Omental fat pad (tissue), 4 donors: ENCODE data around the gene KCNA2. TPM values are rescaled to one million over a fixed set of nuclear protein-coding genes. Genes with fewer than 3 reads are reported as not detected.

Experiments
- ATAC-seq: fragments of 150-250 bp; one replicate; pipeline ENCODE4 v1.9.1; 2016; ENCODE audit warnings: mild to moderate bottlenecking, moderate library complexity; ENCODE audit not compliant: low FRiP score
- DNase-seq: peaks from one replicate; pipeline ENCODE4 v3.0.0-alpha.2; 2019; ENCODE audit warnings: low spot score
- total RNA-seq, 4 donors: library from RNA; depleted of rRNA; stranded (reverse); fragments of >200 nt; gene quantifications; one replicate each; pipeline ENCODE4 v1.1.0, GENCODE V29; 2016
- TF ChIP-seq, protein P1 (sequence below), 3 donors: fragments of 450-650 bp; IDR thresholded peaks; one replicate each; pipeline ENCODE4 v1.5.1; 2016 to 2017; ENCODE audit warnings: antibody characterized with exemption in 3 of 3, mild to moderate bottlenecking in 3 of 3, moderate library complexity in 2 of 3

Gene KCNA2
- total RNA-seq, 4 donors from 2014 or later: 1.9 to 29.8 (median 3.1) TPM

DNA sequence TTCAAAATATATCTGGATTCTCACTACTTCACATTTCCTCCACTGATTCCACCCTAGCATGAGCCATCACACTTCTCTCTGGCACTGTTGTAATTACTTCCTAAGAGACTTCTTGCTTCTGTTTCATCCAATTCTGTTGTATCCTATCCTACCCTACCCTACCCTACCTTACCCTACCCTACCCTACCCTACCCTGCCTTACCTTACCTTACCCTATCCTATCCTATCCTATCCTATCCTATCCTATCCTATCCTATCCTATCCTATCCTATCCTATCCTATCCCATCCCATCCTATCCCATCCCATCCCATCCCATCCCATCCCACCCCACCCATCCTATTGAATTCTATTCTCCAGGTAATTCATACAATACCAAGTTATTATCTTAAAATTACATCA is 29.7 kb downstream of the KCNA2 start:
- TF ChIP-seq, protein P1, sequence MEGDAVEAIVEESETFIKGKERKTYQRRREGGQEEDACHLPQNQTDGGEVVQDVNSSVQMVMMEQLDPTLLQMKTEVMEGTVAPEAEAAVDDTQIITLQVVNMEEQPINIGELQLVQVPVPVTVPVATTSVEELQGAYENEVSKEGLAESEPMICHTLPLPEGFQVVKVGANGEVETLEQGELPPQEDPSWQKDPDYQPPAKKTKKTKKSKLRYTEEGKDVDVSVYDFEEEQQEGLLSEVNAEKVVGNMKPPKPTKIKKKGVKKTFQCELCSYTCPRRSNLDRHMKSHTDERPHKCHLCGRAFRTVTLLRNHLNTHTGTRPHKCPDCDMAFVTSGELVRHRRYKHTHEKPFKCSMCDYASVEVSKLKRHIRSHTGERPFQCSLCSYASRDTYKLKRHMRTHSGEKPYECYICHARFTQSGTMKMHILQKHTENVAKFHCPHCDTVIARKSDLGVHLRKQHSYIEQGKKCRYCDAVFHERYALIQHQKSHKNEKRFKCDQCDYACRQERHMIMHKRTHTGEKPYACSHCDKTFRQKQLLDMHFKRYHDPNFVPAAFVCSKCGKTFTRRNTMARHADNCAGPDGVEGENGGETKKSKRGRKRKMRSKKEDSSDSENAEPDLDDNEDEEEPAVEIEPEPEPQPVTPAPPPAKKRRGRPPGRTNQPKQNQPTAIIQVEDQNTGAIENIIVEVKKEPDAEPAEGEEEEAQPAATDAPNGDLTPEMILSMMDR (IDR thresholded peaks at IDR 0.05): no peak

DNA sequence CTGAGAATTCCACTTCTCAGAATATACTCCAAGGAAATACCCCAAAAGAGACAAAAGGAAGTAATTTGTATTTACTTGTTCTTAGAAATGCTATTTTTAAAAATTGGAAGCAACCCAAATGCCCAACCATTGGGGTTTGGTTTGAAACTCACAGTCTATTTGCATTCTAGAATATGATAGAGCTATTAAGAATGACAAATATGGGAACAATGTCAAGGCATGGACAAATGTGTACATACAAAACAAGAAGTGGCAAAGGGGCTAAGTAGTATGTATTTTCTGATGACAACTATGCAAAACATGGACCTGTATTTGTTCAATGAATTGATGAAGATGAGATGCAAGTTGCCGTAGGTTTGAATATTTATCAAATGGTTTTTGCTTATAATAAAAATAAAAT is 32.8 kb downstream of the KCNA2 start:
- TF ChIP-seq, protein P1 (IDR thresholded peaks at IDR 0.05): no peak
- ATAC-seq: no peak
- no peak for DNase-seq

More for the DNA sequence above, 29.7 kb downstream of the KCNA2 start:
- no peak for ATAC-seq
- no peak for DNase-seq

DNA sequence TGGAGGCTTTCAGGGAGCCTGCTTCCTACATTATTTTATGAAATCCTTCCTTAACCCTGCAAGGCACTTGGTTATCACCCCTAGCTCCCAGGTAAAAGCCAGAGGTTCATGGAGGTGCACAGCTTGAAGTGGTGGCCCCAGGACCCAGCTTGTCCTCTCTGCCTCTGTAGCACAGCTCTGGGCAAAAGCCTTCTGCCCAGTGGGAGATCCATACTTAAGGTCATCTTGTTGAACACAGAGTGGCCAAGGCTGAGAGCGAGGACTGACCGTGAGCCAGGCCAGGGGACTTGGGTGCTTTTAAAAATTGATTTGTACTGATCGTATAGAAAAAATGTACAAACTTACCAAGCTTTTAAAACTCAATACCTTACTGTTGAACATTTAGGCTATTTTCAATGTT is 33.4 kb downstream of the KCNA2 start:
- ATAC-seq (no peak), DNase-seq (no peak)
- TF ChIP-seq, protein P1 (IDR thresholded peaks at IDR 0.05): no peak

DNA sequence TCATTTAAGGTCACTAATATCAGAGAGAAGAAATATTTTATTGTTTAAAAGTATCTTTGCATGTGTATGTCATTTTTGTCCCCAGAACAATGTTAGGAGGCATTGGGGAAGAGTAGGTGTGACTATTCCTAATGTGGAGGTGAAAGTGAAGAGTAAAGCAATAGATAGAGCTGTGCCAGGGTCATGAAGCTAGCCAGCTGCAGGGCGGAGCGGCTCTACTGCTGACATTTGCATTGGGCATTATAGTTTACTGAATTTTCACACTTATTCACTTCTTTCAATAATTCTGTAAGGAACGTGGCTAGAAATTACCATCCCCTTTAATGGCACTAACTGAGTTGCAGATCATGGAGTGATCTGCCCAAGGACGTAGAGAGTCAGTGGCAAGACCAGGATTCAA is 35.3 kb downstream of the KCNA2 start:
- ATAC-seq (no peak), DNase-seq (no peak)
- TF ChIP-seq, protein P1 (IDR thresholded peaks at IDR 0.05): no peak

DNA sequence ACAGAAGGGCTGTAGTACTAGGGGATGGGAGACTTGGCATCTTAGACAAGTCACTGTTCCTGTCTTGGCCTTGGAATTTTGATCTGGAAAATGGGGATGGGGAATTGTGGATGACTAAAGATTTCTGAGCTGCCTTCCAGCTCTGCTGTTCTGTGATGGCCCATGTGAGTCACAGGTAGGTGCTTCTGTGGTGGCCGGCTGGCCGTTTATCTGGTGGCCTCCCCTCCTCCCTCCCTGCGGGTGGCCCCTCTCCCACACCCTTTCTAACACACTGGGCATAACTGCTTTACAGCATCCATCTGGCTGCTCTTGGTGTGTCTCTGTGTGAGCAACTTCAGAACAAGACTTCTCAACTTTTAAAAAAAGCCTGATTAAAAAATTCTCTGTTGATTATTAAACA is 35.9 kb downstream of the KCNA2 start:
- ATAC-seq (no peak), DNase-seq (no peak)
- TF ChIP-seq, protein P1 (IDR thresholded peaks at IDR 0.05): no peak

DNA sequence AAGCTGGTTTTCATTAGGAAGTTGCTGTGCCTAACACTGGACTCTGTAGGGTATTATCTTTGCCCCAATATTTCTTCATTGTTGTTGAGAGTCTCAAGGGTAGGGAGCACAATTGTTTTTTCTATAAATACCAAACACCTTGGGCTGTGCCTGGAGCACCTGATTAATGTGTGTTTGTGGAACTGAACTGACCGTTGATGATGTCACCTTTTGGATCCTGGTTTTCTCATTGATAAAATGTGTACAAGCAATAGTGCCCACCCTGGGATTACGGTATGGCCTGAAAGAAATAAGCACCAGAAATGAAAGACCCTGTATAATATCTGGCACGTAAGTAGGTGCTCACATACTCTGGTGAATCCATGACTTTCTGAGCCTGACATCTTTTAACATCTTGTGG is 39.3 kb downstream of the KCNA2 start:
- TF ChIP-seq, protein P1 (IDR thresholded peaks at IDR 0.05): no peak
- DNase-seq (no peak), ATAC-seq (no peak)

DNA sequence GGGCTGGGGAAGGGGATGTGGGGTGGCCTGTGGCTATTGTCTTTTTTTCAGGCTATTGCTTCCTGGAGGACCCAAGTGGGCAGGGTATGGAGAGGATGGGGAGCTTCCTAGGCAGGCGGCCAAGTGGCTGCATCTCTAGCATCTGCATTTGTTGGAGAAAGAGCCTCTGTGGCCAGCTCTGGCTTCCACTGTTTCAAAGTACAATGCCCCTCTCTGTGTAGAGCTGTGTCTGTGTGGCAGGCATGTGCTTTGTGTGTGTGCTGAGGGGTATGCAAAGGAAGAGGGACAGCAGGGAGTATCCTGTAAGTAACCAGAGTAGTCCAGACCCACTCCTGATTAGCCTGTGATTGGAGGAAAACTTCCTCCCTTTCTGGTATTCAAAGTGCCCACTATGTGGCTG is 40.6 kb downstream of the KCNA2 start:
- ATAC-seq: no peak
- DNase-seq: no peak
- TF ChIP-seq, protein P1 (IDR thresholded peaks at IDR 0.05): no peak
